HG02852 (cell line): ENCODE results near the gene SGO1.
A peak's percentile ranks its signal among the peaks of the same experiment; 100 is the strongest.

ENCODE experiments used
- ATAC-seq: cut with Tn5 transposase; IDR thresholded peaks from one replicate; pipeline ENCODE4 v1.9.1; 2021; ENCODE audit warnings: mild to moderate bottlenecking, moderate library complexity; ENCODE audit not compliant: unreplicated experiment

Gene SGO1

DNA sequence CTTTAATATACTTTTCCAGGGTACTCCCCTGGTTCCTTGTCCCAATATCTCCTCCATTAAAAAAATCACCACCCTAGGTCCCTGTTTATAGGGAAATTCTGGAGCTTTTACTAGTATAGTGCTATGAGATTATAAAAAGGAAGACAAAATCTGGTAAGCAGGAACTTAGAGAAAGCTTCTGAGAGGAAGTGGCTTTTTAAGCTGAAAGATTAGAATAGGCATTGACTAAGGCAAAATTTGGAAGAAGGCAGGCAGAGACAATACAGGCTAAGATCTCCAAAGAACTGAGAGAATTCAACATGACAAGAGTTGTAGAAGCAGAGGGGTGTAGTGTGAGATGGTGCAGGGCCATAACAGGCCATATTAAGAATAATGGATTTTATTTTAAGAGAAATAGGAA lies 25.8 kb downstream of the SGO1 start:
- no peak for ATAC-seq

DNA sequence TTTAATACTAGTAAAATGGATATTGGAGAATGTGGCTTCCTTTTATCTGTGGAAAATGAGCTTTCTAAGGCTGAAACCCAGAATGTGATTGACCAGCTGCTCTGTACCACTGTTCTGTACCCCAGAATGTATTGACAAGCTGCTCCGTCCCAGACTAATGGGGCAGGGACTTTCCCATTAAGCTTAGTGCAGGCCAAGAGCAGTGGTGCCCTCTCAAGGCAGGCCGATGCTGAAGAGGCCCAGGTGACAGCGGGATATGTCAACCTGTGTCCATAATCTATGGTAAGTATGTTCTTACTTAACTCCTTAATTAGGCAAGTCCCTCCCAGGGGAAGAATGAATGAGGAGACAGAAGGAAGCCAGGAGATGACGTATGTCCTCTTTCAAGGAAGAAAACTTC lies 31.1 kb downstream of the SGO1 start:
- no peak for ATAC-seq

DNA sequence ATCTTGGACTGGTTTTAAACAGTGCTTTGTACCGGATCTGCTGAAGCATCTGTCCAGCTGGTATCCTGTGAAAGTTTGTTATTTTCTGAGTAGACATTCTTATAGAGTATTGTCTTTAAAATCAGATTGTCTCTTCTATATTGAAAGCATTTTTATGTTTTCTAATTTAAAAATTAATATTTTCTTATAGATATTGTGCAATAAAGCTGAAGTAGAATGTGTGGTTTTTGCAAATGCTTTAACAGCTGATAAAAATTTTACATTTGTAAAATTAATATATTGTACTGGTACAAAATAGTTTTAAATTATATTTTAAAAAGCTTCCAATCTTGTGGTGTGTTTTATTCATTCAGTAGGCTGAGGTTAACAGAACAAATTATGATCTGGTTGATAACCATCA lies 31.9 kb downstream of the SGO1 start:
- no peak for ATAC-seq

DNA sequence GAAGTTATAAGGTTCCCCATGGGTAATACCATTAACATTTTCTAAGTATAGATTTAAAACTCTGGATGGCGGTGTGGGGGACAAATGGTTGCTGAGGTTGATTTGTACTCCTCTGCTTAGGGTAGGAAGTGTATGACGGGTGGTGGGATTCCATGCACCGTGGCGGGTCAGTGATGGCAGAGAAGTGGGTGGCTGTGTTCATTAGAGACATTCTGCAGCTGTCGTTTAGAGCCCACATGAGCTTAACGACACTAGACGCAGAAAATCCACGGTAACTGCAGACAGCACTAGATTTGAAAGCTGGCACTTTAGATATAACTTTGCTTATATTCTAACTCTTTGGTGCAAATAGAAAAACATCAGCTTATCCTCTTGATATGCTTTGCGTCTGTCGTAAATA lies 37.5 kb downstream of the SGO1 start:
- ATAC-seq: no peak

DNA sequence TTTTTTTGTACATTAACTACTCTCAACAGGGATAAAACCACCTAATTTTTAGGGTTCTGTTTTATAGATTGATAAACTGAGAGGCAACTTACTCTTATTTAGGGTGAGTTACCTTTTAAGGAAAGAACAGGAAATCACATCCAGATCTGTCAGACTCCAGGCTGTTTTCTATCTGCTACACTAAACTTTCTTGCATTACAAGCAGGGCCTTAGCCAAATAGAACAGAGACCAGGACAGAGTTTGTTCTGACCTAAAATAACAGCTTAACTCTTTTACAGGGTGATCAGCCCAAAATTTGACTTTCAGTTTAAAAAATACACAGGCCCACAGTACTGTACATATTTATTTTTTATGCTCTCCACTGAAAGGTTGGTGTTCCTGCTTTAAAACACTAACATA lies 38.6 kb downstream of the SGO1 start:
- ATAC-seq: no peak

DNA sequence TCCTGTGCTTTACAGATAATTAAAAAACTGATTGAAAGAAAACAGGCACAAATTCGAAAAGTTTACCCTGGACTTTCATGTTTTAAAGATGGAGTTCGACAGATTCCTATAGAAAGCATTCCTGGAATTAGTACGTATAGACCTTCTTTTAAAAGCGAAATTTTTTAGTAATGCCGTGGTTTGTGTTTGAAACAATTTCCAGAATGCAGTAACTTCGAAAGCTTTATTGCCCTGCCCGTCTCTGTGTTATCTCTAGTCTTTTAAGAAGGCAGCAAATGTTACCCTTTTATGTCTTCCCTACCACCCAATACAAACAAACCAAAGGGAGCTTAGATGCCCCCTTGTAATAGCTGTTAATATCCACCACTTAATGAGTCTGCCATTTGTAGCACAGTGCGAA lies 39.7 kb downstream of the SGO1 start:
- ATAC-seq: no peak

DNA sequence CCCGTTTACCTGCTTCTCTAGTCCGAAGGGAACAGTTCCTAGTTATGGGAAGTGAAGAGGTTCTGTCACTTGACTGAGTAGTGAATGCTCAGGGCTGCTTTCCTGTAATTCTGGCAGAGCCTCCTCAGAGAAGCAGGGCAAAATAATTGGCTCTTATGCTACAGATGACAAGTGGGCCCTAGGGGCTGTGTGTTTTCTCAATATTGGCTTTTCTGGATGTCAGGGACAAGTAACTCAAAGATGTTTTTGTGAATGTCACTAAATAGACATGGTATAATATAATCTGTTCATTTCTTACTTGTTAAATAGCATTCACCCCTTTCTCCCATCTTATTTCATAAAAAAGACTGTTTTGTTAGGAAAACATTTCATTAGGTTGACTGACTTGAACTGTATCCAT lies 40.1 kb downstream of the SGO1 start:
- ATAC-seq: no peak

DNA sequence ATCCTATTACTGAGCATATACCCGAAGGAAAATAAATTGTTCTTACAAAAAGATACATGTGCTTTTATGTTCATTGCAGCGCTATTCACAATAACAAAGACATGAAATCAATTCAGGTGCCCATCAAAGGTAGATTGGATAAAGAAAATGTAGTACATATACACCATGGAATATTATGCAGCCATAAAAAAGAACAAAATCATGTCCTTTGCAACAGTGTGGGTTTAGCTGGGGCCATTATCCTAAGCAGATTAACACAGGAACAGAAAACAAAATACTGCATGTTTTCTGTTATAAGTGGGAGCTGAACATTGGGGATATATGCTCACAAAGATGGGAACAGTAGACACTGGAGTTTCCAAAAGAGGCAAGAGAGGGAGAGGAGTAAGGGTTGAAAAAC lies 42.5 kb downstream of the SGO1 start:
- ATAC-seq: no peak

DNA sequence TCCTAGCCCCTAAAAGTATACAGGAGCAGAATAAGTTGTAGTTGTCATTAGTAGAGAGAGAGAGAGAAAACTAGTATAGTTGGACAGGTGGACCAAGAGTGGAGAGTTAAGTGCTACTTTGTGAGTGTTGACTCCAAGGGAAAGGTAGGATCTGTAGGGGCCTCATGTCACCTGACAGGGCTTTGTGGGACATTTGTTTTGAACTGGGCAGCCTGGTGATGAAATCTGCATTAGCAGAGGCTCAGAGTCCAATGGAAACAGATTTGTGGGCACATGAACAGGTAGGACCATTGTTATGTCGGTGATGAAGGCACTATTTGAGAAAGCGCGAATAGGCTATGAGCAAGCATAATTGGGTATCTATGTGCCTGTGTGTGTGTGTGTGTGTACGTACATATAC lies 43.5 kb downstream of the SGO1 start:
- no peak for ATAC-seq

DNA sequence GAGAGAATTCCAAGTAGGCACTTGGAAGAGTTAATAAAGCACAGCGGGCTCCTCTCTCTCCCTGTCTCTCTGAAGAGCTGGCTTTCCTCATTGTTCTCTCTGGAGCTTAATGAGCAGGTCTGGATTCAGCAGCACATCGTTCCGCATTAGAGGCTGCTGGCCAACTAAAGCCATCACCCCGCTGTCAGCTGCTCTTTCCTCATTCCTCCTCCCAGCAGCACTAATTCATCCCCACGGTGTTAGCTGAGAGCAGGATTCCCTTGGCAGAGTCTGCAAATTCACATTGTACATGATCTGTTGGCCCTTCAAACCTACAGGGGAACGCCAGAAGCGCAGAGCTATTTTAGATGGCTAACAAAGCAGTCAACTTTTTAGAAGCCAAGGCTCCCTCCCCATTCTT lies 44.2 kb downstream of the SGO1 start:
- no peak for ATAC-seq

DNA sequence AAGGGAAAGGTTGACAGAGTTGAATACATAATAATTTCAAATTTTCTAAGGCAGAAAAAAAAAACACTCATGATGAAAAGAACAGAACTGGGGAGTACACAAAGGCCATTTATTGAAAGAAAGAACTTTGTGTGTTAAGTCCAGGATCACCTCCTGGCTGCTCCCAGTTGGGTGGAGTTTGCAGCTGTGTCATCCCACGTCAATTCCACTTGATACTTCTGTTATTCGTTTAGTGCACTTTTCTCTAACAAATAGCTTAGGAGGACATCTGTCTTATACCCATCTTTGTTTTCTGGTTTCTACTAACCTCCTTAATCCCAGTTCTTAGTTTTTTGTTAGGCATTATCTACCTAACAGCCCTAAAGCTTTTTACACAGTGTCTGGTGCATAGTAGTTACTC lies 44.7 kb downstream of the SGO1 start:
- no peak for ATAC-seq

DNA sequence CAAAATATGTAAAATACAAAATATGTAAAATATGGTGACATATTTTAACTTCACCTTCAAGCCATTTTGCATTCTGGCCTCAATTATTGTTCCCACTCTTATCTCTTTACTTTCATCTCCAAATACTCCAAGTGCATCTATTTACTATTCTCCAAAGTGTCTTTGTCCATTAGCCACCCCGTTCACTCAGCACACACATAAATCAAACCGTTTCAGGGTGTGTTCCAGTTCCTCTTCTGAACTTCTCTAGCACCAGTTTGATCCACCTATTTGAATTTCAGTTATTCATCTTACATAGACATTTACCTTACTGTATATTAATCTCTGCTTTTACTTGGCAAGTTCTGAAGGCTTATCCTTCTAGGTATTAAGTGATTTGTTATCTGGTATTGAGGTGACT lies 45.1 kb downstream of the SGO1 start:
- ATAC-seq: no peak

DNA sequence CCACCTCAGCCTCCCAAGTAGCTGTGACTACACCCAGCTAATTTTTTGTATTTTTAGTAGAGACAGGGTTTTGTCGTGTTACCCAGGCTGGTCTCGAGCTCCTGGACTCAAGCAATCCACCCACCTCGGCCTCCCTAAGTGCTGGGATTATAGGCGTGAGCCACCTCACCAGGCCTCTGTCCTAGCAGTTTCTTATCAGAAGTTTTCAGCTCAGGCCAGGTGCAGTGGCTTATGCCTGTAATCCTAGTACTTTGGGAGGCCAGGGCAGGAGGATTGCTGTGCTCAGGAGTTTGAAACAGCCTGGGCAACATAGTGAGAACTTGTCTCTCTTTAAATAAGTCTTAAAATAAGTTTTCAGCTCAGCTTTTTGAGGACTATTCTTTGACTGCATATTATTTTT lies 48.4 kb downstream of the SGO1 start:
- ATAC-seq: no peak

DNA sequence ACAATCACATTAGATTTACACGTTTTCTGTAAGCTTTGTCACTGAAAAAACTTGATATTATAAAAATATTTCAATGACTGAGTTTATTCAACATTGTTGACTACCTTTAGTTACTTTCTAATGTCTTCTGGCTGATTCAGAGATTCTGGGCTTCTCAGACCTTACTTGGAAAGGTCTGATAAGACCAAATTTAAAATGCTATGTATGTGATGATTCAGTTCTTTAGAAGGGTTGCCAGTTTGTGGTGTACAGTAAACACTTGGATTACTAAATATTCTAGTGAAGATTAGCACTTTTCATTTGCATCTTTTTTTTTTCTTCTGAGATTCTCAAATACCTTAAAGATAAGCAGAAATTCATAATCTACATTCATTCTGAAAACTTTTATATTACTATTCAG lies 49.8 kb downstream of the SGO1 start:
- ATAC-seq: no peak

DNA sequence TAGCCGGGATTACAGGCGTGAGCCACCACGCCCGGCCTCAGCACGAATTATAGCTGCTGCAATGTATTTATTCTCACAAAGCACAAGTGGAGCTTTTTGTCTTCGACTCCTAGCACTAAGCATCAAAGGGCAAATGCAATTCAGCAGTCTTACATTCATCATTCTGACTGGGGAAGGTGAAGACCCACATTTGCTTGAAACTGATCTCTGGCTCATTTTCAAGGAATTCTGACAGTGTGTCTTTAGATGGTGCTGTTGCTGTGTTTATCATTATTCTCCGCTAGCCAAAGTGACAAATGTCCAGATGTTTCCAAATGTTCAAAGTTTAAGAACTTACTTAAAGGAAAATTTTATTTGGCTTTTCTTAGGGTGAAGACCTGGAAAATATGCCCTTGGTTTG lies 55.9 kb downstream of the SGO1 start:
- ATAC-seq: no peak

DNA sequence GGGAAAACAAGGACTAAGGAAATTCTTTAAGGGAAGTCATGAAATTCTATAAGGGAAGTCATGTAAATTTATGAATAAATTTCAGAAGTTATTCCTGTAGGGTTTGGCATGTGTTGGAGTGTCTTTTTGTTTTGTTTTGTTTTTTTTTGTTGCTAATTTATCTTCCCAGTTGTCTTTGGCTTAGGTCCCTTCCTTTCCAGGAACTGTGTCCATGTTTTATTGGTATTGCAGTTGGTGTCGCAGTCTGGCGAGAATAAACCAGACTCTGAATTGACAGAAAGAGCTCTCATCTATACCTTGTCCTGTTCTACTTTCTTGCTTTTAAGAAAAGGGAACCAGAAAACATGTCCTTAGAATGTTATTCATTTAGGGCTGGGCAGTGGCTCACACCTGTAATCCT lies 57.6 kb downstream of the SGO1 start:
- no peak for ATAC-seq

DNA sequence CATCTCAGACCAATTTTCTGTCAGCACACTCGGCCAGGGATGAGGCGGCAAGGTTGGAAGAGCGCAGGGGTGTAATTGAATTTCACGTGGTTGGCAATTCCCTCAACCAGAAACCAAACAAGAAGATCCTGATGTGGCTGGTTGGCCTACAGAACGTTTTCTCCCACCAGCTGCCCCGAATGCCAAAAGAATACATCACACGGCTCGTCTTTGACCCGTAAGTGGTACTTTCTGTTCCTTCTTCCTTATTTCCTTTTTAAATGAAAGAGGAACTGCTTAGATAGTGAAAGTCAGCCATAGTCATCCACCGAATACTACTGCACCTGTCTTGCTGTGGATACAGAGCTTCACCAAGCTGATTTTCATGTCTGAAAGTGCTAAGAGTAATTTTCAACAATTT lies 60.1 kb downstream of the SGO1 start:
- ATAC-seq: peak; percentile 100

DNA sequence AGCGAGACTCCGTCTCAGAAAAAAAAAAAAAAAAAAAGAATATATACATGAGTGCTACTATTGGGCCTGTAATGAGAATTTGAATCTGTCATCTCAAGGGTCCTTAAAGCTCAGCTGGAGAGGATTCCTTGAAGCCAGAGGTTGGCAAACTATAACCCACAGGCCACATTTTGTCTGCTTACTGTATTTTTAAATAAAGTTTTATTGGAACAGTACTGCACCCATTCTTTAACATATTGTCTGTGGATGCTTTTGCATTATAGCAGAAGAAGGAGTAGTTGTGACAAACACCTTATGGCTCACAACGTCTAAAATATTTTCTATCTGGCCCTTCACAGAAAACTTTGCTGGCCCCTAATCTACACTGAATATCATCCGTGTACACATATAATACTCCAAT lies 60.7 kb downstream of the SGO1 start:
- no peak for ATAC-seq

DNA sequence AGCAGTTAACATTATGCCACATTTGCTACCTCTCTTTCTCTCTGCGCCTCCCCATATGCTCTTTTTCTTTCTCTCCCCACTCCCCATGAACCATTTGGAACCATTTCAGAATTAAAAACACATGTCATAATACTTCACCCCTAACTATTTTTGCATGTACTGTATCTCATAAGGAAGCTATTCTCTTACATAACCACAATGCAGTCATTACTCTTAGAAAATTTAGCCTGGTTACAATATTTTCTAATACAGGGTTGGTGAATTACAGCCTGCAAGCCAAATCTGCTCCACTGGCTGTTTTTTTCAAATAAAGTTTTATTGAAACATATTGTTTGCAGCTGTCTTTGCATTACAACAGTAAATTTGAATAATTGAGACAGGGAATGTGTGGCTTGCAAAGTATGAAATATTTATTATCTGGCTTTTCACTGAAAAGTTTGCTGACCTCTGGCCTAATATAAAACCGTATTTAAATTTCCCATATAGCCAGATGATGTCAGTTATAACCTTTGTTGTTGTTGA lies 62.8 kb downstream of the SGO1 start:
- ATAC-seq: no peak

DNA sequence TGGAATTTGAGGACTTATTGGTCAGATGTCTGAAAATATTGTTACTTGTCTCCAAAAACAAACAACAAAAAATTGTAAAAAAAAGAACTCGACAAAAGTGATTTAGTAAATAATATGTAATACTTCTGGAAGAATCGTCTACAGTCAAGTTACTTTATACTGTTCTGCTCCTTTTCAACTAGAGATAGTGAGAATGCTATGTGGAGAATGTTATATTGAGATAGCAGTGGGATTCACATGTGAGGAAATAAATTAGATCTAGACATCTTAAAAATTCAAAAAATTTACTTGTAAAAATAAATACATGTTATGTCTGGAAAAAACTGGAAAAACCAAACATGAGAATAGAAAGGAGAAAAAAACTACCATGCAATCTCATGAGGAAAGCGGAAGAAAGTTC lies 64.9 kb downstream of the SGO1 start:
- ATAC-seq: no peak
